A549 treated with dexamethasone at 1 μM for 4 hours (cell line): ENCODE data around the gene EZR. TPM values are rescaled to one million over a fixed set of nuclear protein-coding genes. Genes with fewer than 3 reads are reported as not detected.

Source experiments
- total RNA-seq: library from RNA; stranded (reverse); fragments of 200-300 nt; extraction: Qiagen RNA extraction; gene quantifications from 5 replicates; pipeline ENCODE4 v1.2.3, GENCODE V29; 2022

The EZR gene
- total RNA-seq = 454 to 533 TPM (median 502 TPM) in 5 replicates

GRCh38 chr6:158819213-158819976 lies at the start of gene EZR:
EZR (minus strand) TSS chr6:158819368; CDS start chr6:158818093, 1,275 bp downstream.

Other genes starting within 250 kb of the EZR start
- gene DYNLT1, start 174.6 kb downstream of the EZR start, total RNA-seq = 90.5 to 139 TPM (median 95.9 TPM) in 5 replicates
- 1.5 to 1.8 TPM (median 1.7 TPM) in 5 replicates for gene SYTL3, start 169.3 kb downstream of the EZR start, total RNA-seq
- 3.7 to 5.9 TPM (median 5.4 TPM) in 5 replicates for gene RSPH3, start 180.8 kb upstream of the EZR start, total RNA-seq
- gene TAGAP, start 225.6 kb upstream of the EZR start, total RNA-seq = not detected in 5 replicates